Endothelial cell of umbilical vein (primary cell): ENCODE measurements around the gene AGRN.

ENCODE experiments used
- CTCF ChIP-seq, 2 donors: IDR thresholded peaks; 1 replicate in 1 of 2; 2 replicates in 1 of 2; pipeline ENCODE4 v1.5.1; 2011; ENCODE audit warnings: low read length in 2 of 2, mild to moderate bottlenecking in 2 of 2, moderate library complexity in 2 of 2, control low read depth in 1 of 2, inconsistent platforms in 1 of 2, low read depth in 1 of 2; ENCODE audit not compliant: insufficient read depth in 1 of 2; ENCODE audit errors: extremely low read depth in 1 of 2
- GATA2 ChIP-seq: IDR thresholded peaks from 2 replicates; pipeline ENCODE4 v1.7.0; 2011; ENCODE audit warnings: low read depth, mild to moderate bottlenecking, moderate library complexity, mixed read lengths, low read length; ENCODE audit not compliant: insufficient read length, insufficient read depth
- MAX ChIP-seq: IDR thresholded peaks from 2 replicates; pipeline ENCODE4 v1.6.1; 2011; ENCODE audit not compliant: insufficient read depth, insufficient read length
- POLR2A ChIP-seq: IDR thresholded peaks from 2 replicates; pipeline ENCODE4 v1.6.1; 2012; ENCODE audit warnings: low read depth, mild to moderate bottlenecking, control low read depth, low read length
- POLR2AphosphoS5 ChIP-seq: IDR thresholded peaks from 2 replicates; pipeline ENCODE4 v1.6.1; 2012; ENCODE audit warnings: low read depth, mild to moderate bottlenecking, control low read depth, low read length, moderate library complexity; ENCODE audit not compliant: insufficient read depth

- TF ChIP-seq CTCF (IDR thresholded peaks at IDR 0.05; ENCODE audit: extremely low read depth in 1 of 2, insufficient read depth in 1 of 2, low read depth in 1 of 2, low read length in 2 of 2) (no peak), MAX (no peak), POLR2A (no peak), GATA2 (no peak), POLR2AphosphoS5 (no peak)
Observed at GRCh38 chr1:1080951-1081310, 61.0 kb downstream of the AGRN start.
